ENCODE data around the gene MYRIP.
"Not testable (repeated sequence)": the region's sequence is repeated elsewhere in the genome, so short reads cannot be mapped to it uniquely, and the experiment has no call there.

Gene MYRIP

DNA sequence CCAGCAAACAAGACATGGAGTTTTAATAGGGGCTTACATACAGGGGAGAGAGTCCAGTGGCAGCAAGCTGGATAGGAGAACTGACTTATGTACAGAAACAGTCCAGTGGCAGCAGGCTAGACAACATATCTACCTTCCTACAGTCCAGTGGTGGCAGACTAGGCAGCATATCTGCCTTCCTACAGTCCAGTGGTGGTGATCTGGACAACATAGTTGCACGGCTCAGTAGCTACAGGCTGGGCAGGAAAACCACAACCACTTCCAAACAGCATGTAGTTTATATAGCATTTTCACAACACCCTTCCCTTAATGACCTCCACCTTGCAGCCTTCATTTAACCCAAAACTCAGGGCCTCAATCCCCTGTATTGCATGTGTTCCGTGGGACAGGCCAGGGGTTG is 318.8 kb downstream of the MYRIP start:
- DNase-seq (ENCODE audit: extremely low read depth, low read depth), result no peak
- TF ChIP-seq, protein P1, sequence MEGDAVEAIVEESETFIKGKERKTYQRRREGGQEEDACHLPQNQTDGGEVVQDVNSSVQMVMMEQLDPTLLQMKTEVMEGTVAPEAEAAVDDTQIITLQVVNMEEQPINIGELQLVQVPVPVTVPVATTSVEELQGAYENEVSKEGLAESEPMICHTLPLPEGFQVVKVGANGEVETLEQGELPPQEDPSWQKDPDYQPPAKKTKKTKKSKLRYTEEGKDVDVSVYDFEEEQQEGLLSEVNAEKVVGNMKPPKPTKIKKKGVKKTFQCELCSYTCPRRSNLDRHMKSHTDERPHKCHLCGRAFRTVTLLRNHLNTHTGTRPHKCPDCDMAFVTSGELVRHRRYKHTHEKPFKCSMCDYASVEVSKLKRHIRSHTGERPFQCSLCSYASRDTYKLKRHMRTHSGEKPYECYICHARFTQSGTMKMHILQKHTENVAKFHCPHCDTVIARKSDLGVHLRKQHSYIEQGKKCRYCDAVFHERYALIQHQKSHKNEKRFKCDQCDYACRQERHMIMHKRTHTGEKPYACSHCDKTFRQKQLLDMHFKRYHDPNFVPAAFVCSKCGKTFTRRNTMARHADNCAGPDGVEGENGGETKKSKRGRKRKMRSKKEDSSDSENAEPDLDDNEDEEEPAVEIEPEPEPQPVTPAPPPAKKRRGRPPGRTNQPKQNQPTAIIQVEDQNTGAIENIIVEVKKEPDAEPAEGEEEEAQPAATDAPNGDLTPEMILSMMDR (IDR thresholded peaks at IDR 0.05; ENCODE audit: low read depth, low read length), result no peak

DNA sequence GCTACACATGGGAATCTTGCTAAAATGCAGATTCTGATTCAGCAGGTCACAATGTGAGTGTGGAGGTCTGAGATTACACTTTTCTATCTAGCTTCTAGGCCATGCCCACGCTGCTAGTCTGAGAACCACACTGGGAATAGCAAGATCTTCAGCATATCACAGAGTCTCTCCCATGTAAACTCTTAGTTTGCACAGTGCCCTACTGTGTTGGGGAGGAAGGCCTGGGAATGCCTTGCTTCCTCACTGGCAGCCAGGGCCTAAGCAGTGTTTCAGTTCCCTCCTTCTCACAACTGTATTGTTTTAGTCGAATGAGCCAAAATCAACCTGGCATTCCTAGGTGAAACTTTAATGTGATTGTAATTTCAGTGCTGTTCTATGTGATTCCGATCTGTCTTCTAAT is 320.1 kb downstream of the MYRIP start:
- TF ChIP-seq, protein P1 (IDR thresholded peaks at IDR 0.05; ENCODE audit: low read depth, low read length), result no peak
- DNase-seq (ENCODE audit: extremely low read depth, low read depth), result no peak

DNA sequence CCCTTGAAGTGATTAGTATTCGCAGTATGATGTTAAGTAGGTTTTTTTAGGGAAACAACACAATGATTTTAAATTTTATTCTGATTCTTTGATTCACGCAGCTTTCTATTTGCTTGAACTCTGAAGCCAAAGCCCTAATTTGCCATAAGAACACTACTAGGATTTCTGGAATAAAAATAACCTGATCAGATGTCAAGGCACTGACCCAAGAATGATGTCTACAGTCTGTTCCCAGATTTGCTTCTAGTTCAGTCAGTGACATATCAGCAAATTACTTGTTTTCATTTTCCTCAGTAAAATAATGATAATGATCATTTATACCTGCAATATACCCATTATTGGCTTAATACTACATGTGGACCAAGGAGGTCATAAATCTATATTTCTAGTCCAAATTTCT is 320.6 kb downstream of the MYRIP start:
- TF ChIP-seq, protein P1 (IDR thresholded peaks at IDR 0.05; ENCODE audit: low read depth, low read length), result no peak
- no peak for DNase-seq (ENCODE audit: extremely low read depth, low read depth)

DNA sequence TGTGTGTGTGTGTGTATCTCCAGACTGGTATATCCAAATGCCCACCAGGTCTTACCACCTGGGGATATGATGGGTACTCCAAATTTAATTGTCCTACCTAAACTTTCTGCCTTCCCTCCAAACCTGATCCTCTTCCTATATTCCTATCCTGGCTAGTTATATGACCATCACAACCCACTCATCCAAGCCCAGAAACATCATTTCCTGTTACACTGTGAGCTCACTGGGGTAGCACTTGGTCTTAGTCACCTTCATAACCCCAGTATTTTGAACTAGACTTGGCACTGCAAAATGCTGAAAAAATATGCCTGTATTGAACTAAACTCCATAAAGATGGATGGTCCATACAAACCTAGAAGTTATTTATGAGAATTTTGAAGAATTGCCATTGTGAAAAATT is 321.3 kb downstream of the MYRIP start:
- DNase-seq (ENCODE audit: extremely low read depth, low read depth), result no peak
- TF ChIP-seq, protein P1 (IDR thresholded peaks at IDR 0.05; ENCODE audit: low read depth, low read length), result no peak

DNA sequence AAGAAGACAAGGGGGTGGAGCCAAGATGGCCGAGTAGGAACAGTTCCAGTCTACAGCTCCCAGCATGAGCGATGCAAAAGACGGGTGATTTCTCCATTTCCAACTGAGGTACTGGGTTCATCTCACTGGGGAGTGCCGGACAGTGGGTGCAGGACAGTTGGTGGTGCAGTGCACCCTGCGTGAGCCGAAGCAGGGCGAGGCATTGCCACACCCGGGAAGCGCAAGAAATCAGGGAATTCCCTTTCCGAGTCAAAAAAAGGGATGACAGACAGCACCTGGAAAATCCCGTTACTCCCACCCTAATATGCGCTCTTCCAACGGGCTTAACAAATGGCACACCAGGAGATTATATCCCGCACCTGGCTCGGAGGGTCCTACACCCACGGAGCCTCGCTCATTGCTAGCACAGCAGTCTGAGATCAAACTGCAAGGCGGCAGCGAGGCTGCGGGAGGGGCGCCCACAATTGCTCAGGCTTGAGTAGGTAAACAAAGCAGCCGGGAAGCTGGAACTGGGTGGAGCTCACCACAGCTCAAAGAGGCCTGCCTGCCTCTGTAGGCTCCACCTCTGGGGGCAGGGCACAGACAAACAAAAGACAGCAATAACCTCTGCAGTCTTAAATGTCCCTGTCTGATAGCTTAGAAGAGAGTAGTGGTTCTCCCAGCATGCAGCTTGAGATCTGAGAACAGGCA is 324.6 kb downstream of the MYRIP start:
- not testable (repeated sequence) for DNase-seq (ENCODE audit: extremely low read depth, low read depth)

DNA sequence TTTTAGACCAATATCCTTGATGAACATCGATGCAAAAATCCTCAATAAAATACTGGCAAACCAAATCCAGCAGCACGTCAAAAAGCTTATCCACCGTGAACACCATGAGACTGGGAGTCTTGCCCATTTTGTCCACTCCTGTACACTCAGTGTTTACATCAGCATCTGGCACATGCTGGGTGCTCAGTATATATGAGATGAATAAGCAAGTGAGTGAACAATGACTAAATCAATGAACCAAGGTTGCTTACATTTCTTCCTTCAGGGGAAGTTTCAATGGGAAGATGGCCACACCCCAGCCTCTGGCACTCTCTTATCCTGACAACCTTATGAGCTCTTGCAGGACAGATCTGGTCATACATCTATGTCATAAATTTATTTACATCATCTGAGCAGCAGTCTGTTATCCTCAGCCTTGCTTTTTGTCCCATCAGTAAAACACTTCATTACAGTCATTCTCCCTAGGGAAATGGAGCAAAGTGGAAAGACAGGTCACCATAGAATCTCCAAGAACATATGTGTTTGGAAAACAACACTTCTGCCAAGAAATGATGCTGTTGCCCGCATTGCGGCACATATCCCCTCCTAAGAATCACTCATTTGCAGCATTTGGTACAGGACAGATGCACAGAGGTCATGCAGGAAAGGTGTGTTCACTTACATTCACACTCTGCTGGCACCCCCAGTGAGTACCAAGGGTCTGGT is 328.3 kb downstream of the MYRIP start:
- DNase-seq (ENCODE audit: extremely low read depth, low read depth), result peak; percentile 34
- TF ChIP-seq, protein P1 (IDR thresholded peaks at IDR 0.05; ENCODE audit: low read depth, low read length), result no peak

DNA sequence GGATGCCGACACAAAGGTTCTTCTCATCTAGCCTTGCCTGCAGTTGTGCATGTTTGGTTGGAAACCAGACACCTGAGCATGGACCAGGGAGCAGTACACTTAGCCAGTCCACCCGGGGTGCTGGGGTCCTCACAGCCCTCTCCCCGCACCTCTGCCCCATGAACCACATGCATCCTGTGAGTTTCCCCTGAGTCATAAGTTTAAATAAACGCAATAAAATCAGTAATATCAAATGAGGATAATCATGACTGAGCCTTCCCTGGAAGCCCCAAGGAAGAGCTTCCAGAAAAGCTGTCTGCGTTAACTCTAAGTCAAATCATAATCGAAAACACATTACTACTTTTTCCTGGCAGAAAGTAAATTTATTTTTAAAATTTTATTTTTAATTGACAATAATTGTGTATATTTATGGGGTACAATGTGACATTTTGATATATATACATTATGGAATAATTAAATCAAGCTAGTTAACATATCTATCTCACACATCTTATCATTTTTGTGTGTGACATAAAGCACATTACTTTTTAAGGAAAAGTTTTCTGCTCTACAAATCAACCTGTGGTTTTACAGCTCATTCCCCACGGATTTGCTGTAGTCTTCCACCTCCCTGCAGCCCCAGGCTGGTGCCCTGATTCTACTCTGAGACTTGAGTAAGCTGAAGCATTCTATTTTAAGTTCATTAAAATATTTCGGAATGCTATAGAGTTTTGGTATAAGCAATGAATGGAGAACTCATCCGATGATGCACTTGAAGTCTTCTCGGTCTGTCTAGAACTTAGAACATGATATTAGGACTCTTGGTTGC is 334.1 kb downstream of the MYRIP start:
- no peak for DNase-seq (ENCODE audit: extremely low read depth, low read depth)
- TF ChIP-seq, protein P1 (IDR thresholded peaks at IDR 0.05; ENCODE audit: low read depth, low read length), result no peak
